ENCODE measurements around the gene NUDT5. TPM values are rescaled to one million over a fixed set of nuclear protein-coding genes. Genes with fewer than 3 reads are reported as not detected.
A peak's percentile ranks its signal among the peaks of the same experiment; 100 is the strongest.

Gene NUDT5
- total RNA-seq, 1 experiment from 2014 or later: 54.0 TPM

GRCh38 chr10:12164085-12164484 lies 31.6 kb downstream of the NUDT5 start:
- in situ Hi-C loops (cut with HindIII; ENCODE audit: low pct_unique_long_range_greater_than_20kb, low sequenced_read_pairs): no loop called here
- ATAC-seq (no peak), DNase-seq (ENCODE audit: low read depth, low spot score) (no peak)
- intact Hi-C loops (cut with micrococcal nuclease; ENCODE audit: unreplicated experiment): no loop called here
- Histone ChIP-seq H3K36me3 (ENCODE audit: control insufficient read depth, insufficient read depth, low read length) (peaks cover 15% of the 10 kb centered on the region), H3K27me3 (ENCODE audit: control insufficient read depth, insufficient read depth, low read length) (no peaks in the 10 kb centered on the region), H3K27ac (ENCODE audit: low read length) (no peak overlapping the region), H3K4me3 (ENCODE audit: low read depth in 2 of 2, low read length in 2 of 2) (no peak overlapping the region), H3K4me1 (ENCODE audit: control insufficient read depth, insufficient read depth, low read length) (no peaks in the 10 kb centered on the region), H3K9me3 (ENCODE audit: control insufficient read depth, insufficient read depth, low read depth, low read length) (no peaks in the 10 kb centered on the region)
- ChIA-PET CTCF (no interaction called here), POLR2A (no interaction called here)
- no TSS peak for BruUV-seq (replicated peaks)
- TF ChIP-seq REST (IDR thresholded peaks at IDR 0.05; ENCODE audit: insufficient read depth in 1 of 2, low read depth in 2 of 2, low read length in 1 of 2) (no peak), CTCF (IDR thresholded peaks at IDR 0.05) (no peak), SIN3A (IDR thresholded peaks at IDR 0.05; ENCODE audit: borderline replicate concordance, insufficient read depth, low read depth, low read length) (no peak), TCF7L2 (IDR thresholded peaks at IDR 0.05; ENCODE audit: low read depth, low read length) (no peak), POLR2AphosphoS5 (IDR thresholded peaks at IDR 0.05; ENCODE audit: low read depth, low read length) (no peak)

- no peak for ATAC-seq
Observed at GRCh38 chr10:12162927-12163326, 32.8 kb downstream of the NUDT5 start.

More at GRCh38 chr10:12162927-12163326, 32.8 kb downstream of the NUDT5 start:
- H3K4me1 ChIP-seq (ENCODE audit: control insufficient read depth, insufficient read depth, low read length): no peaks in the 10 kb centered on the region
- CTCF ChIA-PET: no interaction called here
- H3K36me3 ChIP-seq (ENCODE audit: control insufficient read depth, insufficient read depth, low read length): peaks cover 15% of the 10 kb centered on the region
- in situ Hi-C loops (cut with HindIII; ENCODE audit: low pct_unique_long_range_greater_than_20kb, low sequenced_read_pairs): no loop called here
- TSS peak; percentile 36 for BruUV-seq (replicated peaks)
- POLR2A ChIA-PET: no interaction called here
- no peak overlapping the region for H3K27ac ChIP-seq (ENCODE audit: low read length)
- no peaks in the 10 kb centered on the region for H3K27me3 ChIP-seq (ENCODE audit: control insufficient read depth, insufficient read depth, low read length)
- intact Hi-C loops (cut with micrococcal nuclease; ENCODE audit: unreplicated experiment): no loop called here
- TF ChIP-seq TCF7L2 (IDR thresholded peaks at IDR 0.05; ENCODE audit: low read depth, low read length) (no peak), REST (IDR thresholded peaks at IDR 0.05; ENCODE audit: insufficient read depth in 1 of 2, low read depth in 2 of 2, low read length in 1 of 2) (no peak)
- no peak overlapping the region for H3K4me3 ChIP-seq (ENCODE audit: low read depth in 2 of 2, low read length in 2 of 2)
- H3K9me3 ChIP-seq (ENCODE audit: control insufficient read depth, insufficient read depth, low read depth, low read length): no peaks in the 10 kb centered on the region
- no peak for DNase-seq (ENCODE audit: low read depth, low spot score)
